Vagina (tissue), 2 donors: ENCODE data around the gene MGMT. TPM values are rescaled to one million over a fixed set of nuclear protein-coding genes. Genes with fewer than 3 reads are reported as not detected.

Experiments used
- DNase-seq, 2 donors: peaks; one replicate each; pipeline ENCODE4 v3.0.0-alpha.2; 2017; ENCODE audit errors: extremely low spot score in 2 of 2
- H3K27ac ChIP-seq: fragments of 200-600 bp; sonication (generic); one replicate; pipeline ENCODE4 v1.5.1; 2019
- H3K27me3 ChIP-seq: fragments of 200-600 bp; sonication (generic); one replicate; pipeline ENCODE4 v1.5.1; 2019
- H3K36me3 ChIP-seq, 2 donors: fragments of 200-600 bp; sonication (generic); one replicate each; pipeline ENCODE4 v1.5.1; 2017 to 2019
- H3K4me1 ChIP-seq: fragments of 200-600 bp; sonication (generic); one replicate; pipeline ENCODE4 v1.5.1; 2019
- H3K4me3 ChIP-seq, 2 donors: fragments of 200-600 bp; sonication (generic); 1 replicate in 1 of 2; 2 replicates in 1 of 2; pipeline ENCODE4 v1.5.1; 2016 to 2019
- H3K9me3 ChIP-seq: fragments of 200-600 bp; sonication (generic); one replicate; pipeline ENCODE4 v1.5.1; 2019
- POLR2A ChIP-seq, 2 donors: fragments of 450-650 bp; IDR thresholded peaks; one replicate each; pipeline ENCODE4 v1.6.1; 2017; ENCODE audit warnings: antibody characterized with exemption in 2 of 2, mild to moderate bottlenecking in 2 of 2, moderate library complexity in 2 of 2
- POLR2AphosphoS5 ChIP-seq, 2 donors: sonication (generic); formaldehyde crosslinking; IDR thresholded peaks; one replicate each; pipeline ENCODE4 v1.9.0; 2017; ENCODE audit warnings: antibody characterized with exemption in 2 of 2, mild to moderate bottlenecking in 2 of 2, low read depth in 1 of 2; ENCODE audit not compliant: insufficient read depth in 1 of 2
- intact Hi-C: fragments of 100-400 bp; cut with DNase I; formaldehyde crosslinking; loops from one replicate; pipeline ENCODE4 v1.15.1; 2023
- total RNA-seq: library from RNA; depleted of rRNA; stranded (reverse); fragments of >200 nt; gene quantifications from one replicate; pipeline ENCODE4 v1.2.3, GENCODE V29; 2016
- TF ChIP-seq, protein P1 (sequence below), 3 experiments: fragments of 450-650 bp in 2 of 3; fragments of 200-600 bp in 1 of 3; sonication (generic) in 1 of 3; IDR thresholded peaks; one replicate each; pipeline ENCODE4 v1.5.1; 2017 to 2019; ENCODE audit warnings: antibody characterized with exemption in 3 of 3, mild to moderate bottlenecking in 2 of 3, moderate library complexity in 2 of 3

MGMT gene
- total RNA-seq, 1 donor from 2014 or later = 16.0 TPM

DNA sequence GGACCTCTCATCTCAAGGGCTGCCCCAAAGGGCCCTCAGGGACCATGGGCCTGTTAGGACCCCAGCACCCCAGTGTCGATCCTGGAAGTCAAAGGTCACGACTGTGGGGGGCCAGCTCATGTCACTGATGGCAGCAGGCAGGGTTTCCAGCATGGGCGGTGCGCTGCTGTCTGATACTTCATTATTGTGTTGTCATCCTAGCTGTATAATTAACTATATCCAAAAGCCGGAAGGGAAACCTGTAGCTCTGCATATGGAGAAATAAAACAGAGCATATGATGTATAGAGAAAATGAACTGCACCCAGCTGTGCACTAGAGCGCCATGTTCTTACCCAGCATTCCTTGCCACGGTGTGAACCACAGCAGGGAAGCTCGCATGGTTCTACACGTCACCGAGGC lies 300.7 kb downstream of the MGMT start:
- H3K36me3 ChIP-seq = no peaks in the 10 kb centered on the region
- peak in 1 of 2 donors; percentile 40 for DNase-seq

DNA sequence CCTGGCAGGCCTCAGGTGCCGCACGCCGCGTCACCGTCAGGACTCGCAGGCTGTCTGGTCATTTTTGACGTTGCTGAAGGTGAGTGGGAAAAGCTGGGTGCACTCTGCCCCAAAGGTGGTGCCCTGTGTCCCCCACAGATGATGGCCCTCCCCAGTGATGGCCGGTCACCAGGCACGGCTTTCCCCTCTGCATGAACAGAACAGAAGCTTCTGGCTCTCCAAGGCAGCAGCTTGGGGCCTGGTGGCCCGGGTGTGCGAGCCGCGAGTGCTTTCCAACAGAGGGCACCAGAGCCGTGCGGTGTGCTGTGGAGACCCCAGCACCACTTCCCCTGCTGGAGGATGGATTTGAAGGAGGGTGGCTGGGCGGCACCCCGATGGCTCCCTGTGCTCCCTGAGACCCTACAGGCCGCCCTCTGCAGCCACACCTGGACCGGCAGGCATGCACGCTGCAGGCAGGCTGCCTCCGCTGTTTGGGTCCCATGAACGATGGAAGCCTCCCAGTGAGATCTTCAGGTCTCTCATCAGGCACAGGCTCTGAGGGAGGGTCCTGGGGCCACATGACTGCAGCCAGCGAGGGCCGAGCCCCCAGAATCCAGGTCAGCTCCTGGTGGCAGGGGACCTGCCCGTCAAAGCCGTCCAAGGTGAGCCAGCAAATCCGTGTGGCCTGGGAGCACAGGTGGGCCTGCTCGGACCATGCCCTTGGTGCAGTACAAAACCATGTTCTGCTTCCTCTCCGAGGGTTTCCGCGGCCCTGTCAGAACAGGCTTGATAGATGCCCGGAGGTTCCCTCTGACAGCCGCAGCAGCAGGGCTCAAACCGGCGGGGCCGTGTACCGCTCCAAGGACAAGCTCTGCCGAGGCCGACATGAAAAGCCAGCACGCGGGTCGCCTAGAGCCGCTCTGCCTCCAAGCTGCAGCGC lies 301.7 kb downstream of the MGMT start:
- H3K4me3 ChIP-seq = no peak overlapping the region
- peak; percentile 71 to 93 for DNase-seq

More for the DNA sequence above, 300.7 kb downstream of the MGMT start:
- H3K27me3 ChIP-seq = no peaks in the 10 kb centered on the region
- no peaks in the 10 kb centered on the region for H3K9me3 ChIP-seq
- H3K4me1 ChIP-seq = no peaks in the 10 kb centered on the region
- H3K4me3 ChIP-seq = no peak overlapping the region
- no peak overlapping the region for H3K27ac ChIP-seq
- TF ChIP-seq, protein P1, sequence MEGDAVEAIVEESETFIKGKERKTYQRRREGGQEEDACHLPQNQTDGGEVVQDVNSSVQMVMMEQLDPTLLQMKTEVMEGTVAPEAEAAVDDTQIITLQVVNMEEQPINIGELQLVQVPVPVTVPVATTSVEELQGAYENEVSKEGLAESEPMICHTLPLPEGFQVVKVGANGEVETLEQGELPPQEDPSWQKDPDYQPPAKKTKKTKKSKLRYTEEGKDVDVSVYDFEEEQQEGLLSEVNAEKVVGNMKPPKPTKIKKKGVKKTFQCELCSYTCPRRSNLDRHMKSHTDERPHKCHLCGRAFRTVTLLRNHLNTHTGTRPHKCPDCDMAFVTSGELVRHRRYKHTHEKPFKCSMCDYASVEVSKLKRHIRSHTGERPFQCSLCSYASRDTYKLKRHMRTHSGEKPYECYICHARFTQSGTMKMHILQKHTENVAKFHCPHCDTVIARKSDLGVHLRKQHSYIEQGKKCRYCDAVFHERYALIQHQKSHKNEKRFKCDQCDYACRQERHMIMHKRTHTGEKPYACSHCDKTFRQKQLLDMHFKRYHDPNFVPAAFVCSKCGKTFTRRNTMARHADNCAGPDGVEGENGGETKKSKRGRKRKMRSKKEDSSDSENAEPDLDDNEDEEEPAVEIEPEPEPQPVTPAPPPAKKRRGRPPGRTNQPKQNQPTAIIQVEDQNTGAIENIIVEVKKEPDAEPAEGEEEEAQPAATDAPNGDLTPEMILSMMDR (IDR thresholded peaks at IDR 0.05) = no peak
- TF ChIP-seq POLR2AphosphoS5 (IDR thresholded peaks at IDR 0.05; ENCODE audit: insufficient read depth in 1 of 2, low read depth in 1 of 2) = no peak
- no peak for TF ChIP-seq POLR2A (IDR thresholded peaks at IDR 0.05)
- intact Hi-C loops = no loop called here

DNA sequence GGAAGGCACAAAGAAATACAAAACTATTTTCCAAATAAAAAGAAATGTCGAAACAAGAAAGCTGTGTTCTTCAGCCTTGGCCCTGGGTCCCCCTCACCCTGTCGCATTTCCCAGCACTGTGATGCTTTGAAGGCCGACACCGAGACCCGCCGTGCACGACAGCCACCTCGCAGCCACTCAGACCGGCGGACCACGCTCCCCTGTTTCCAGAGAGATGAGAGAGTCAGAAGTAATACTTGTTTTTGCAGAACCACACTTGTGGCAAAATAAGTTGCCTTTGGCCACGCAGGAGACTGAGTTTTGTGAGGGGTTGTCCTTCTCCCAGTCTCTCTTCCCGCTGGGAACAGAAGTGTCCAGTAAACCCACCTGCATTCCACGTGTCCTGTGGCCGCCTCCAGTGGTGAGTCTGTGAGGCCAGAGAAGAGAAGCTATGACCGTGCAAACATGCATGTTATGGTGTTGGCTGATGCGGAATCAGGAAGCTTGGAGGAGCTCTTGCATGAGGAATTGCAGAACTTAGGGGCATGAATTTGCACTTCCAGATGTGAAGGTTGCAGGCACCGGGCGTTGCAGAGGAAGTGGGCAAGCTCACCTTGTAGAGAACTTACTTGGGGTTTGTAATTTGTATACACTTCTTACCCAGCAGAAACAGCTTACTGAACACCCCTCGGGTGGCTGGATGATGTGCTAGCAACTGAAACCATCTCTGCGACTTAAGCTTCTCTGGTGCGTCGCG lies 302.5 kb downstream of the MGMT start:
- intact Hi-C loops = no loop called here
- no peaks in the 10 kb centered on the region for H3K9me3 ChIP-seq
- TF ChIP-seq POLR2A (IDR thresholded peaks at IDR 0.05) (no peak), POLR2AphosphoS5 (IDR thresholded peaks at IDR 0.05; ENCODE audit: insufficient read depth in 1 of 2, low read depth in 1 of 2) (no peak)
- TF ChIP-seq, protein P1 (IDR thresholded peaks at IDR 0.05) = no peak
- H3K4me3 ChIP-seq = no peak overlapping the region
- no peaks in the 10 kb centered on the region for H3K27me3 ChIP-seq
- no peak overlapping the region for H3K27ac ChIP-seq
- peak; percentile 29 to 34 for DNase-seq
- H3K4me1 ChIP-seq = no peaks in the 10 kb centered on the region
- no peaks in the 10 kb centered on the region for H3K36me3 ChIP-seq

More for the DNA sequence above, 301.7 kb downstream of the MGMT start:
- H3K4me1 ChIP-seq = no peaks in the 10 kb centered on the region
- TF ChIP-seq POLR2A (IDR thresholded peaks at IDR 0.05) (no peak), POLR2AphosphoS5 (IDR thresholded peaks at IDR 0.05; ENCODE audit: insufficient read depth in 1 of 2, low read depth in 1 of 2) (no peak)
- TF ChIP-seq, protein P1 (IDR thresholded peaks at IDR 0.05) = no peak
- no peaks in the 10 kb centered on the region for H3K36me3 ChIP-seq
- intact Hi-C loops = no loop called here
- H3K9me3 ChIP-seq = no peaks in the 10 kb centered on the region
- no peaks in the 10 kb centered on the region for H3K27me3 ChIP-seq
- H3K27ac ChIP-seq = no peak overlapping the region

DNA sequence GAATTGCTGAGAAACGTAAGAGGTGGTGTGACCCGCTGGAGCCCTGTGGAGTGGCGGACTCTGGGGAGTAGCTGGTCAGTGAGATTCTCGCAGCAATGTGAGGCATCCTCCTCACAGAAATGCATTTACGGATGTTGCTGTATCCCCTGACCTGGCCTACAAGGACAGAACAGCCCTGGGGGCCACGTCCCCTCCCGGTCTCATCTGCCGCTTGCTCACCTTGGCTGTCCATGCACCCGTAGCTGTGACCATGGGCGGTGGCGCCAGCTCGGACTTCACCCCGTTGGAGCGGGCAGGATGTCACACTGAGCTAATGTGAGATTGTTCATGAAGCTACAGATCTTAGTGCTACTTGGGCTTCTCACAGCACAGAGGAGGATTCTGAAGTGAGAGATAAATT lies 303.2 kb downstream of the MGMT start:
- H3K36me3 ChIP-seq = no peaks in the 10 kb centered on the region
- no peaks in the 10 kb centered on the region for H3K4me1 ChIP-seq
- intact Hi-C loops = no loop called here
- no peak overlapping the region for H3K4me3 ChIP-seq
- TF ChIP-seq POLR2AphosphoS5 (IDR thresholded peaks at IDR 0.05; ENCODE audit: insufficient read depth in 1 of 2, low read depth in 1 of 2) = no peak
- TF ChIP-seq POLR2A (IDR thresholded peaks at IDR 0.05) = no peak
- TF ChIP-seq, protein P1 (IDR thresholded peaks at IDR 0.05) = no peak
- no peaks in the 10 kb centered on the region for H3K9me3 ChIP-seq
- no peak overlapping the region for H3K27ac ChIP-seq
- peak; percentile 42 to 90 for DNase-seq
- H3K27me3 ChIP-seq = no peaks in the 10 kb centered on the region
